T-cell (primary cell): ENCODE measurements around the gene HS6ST3. TPM values are rescaled to one million over a fixed set of nuclear protein-coding genes. Genes with fewer than 3 reads are reported as not detected.

Experiments
- ATAC-seq, 4 experiments: fragments of 200-7000 bp in 3 of 4; fragments of 150-1000 bp in 1 of 4; cut with Tn5 transposase; replicated peaks in 1 of 4; 1 replicate in 3 of 4; 2 replicates in 1 of 4; pipeline ENCODE4 v1.10.0; 2021; ENCODE audit warnings: moderate library complexity in 3 of 4, mild to moderate bottlenecking in 2 of 4, moderate number of reproducible peaks in 1 of 4
- CTCF ChIA-PET, 2 donors: fragments of 300-600 bp; sonication (Branson Sonifier 250); formaldehyde crosslinking; loops; one replicate each; lab custom pipeline; 2022; ENCODE audit warnings: antibody characterized with exemption in 2 of 2; lab: Charles Lee
- POLR2A ChIA-PET, 2 donors: fragments of 300-600 bp; sonication (Branson Sonifier 250); formaldehyde crosslinking; loops; one replicate each; lab custom pipeline; 2022; ENCODE audit warnings: antibody characterized with exemption in 2 of 2; lab: Charles Lee
- DNase-seq, 35 experiments: peaks; one replicate each; pipeline versions ENCODE4 v3.0.0 to v3.0.0-alpha.2; 2013 to 2023
- H3K27ac ChIP-seq: one replicate; pipeline ENCODE4 v1.5.1; 2013; ENCODE audit warnings: low read length
- H3K27me3 ChIP-seq, 2 experiments: replicated peaks in 1 of 2; 1 replicate in 1 of 2; 2 replicates in 1 of 2; pipeline versions ENCODE4 v1.6.1 to v1.7.0; 2013; ENCODE audit warnings: low read length in 1 of 2, mixed read lengths in 1 of 2; ENCODE audit not compliant: control insufficient read depth in 2 of 2, insufficient read depth in 2 of 2; ENCODE audit errors: extremely low read depth in 1 of 2
- H3K36me3 ChIP-seq, 2 donors: 1 replicate in 1 of 2; 2 replicates in 1 of 2; pipeline versions ENCODE4 v1.6.1 to v1.7.0; 2013; ENCODE audit warnings: low read length in 1 of 2; ENCODE audit not compliant: control insufficient read depth in 2 of 2, insufficient read depth in 1 of 2; ENCODE audit errors: extremely low read depth in 1 of 2
- H3K4me1 ChIP-seq, 2 experiments: 1 replicate in 1 of 2; 2 replicates in 1 of 2; pipeline versions ENCODE4 v1.6.1 to v1.7.0; 2013; ENCODE audit warnings: low read length in 2 of 2, mixed read lengths in 1 of 2; ENCODE audit not compliant: insufficient read depth in 2 of 2, control insufficient read depth in 1 of 2; ENCODE audit errors: extremely low read depth in 1 of 2
- H3K4me3 ChIP-seq, 2 donors: 1 replicate in 1 of 2; 2 replicates in 1 of 2; pipeline versions ENCODE4 v1.5.1 to v1.7.0; 2013; ENCODE audit warnings: mild to moderate bottlenecking in 2 of 2, low read length in 1 of 2, moderate library complexity in 1 of 2; ENCODE audit not compliant: control insufficient read depth in 1 of 2; ENCODE audit errors: extremely low read depth in 1 of 2
- H3K9me3 ChIP-seq: 2 replicates; pipeline ENCODE4 v1.7.0; 2013
- H3K27ac Mint-ChIP-seq, 2 donors: one replicate each; pipeline ENCODE4 v1.8.0; 2020 to 2021; ENCODE audit warnings: mild to moderate bottlenecking in 2 of 2, mixed read lengths in 2 of 2
- H3K27me3 Mint-ChIP-seq, 2 donors: one replicate each; pipeline ENCODE4 v1.8.0; 2021 to 2022; ENCODE audit warnings: mixed read lengths in 2 of 2
- H3K36me3 Mint-ChIP-seq: one replicate; pipeline ENCODE4 v1.8.0; 2021; ENCODE audit warnings: mixed read lengths
- H3K4me1 Mint-ChIP-seq, 3 donors: one replicate each; pipeline ENCODE4 v1.8.0; 2020 to 2022; ENCODE audit warnings: mixed read lengths in 3 of 3, mild to moderate bottlenecking in 1 of 3
- H3K4me3 Mint-ChIP-seq, 3 donors: one replicate each; pipeline ENCODE4 v1.8.0; 2020 to 2022; ENCODE audit warnings: mild to moderate bottlenecking in 3 of 3, mixed read lengths in 3 of 3, moderate library complexity in 3 of 3
- H3K9me3 Mint-ChIP-seq, 3 donors: one replicate each; pipeline ENCODE4 v1.8.0; 2020 to 2022; ENCODE audit warnings: mixed read lengths in 3 of 3
- WGBS: methylation state at CpG from one replicate; pipeline ENCODE4 v1.1.5; 2013; ENCODE audit warnings: missing lambda C conversion rate; ENCODE audit not compliant: insufficient coverage; 5-methylcytosine and 5-hydroxymethylcytosine counted together
- total RNA-seq, 35 experiments: library from RNA in 6 of 35; stranded (reverse) in 6 of 35; fragments of 120-200 nt in 1 of 35; gene quantifications; one replicate each; pipeline versions ENCODE4 v1.2.1 to v1.2.4 and lab custom pipeline; 2013 to 2026

Gene HS6ST3
- total RNA-seq, 5 donors from 2014 or later (not counting 1 experiment from before 2014, with no cell fraction given), result not detected

DNA sequence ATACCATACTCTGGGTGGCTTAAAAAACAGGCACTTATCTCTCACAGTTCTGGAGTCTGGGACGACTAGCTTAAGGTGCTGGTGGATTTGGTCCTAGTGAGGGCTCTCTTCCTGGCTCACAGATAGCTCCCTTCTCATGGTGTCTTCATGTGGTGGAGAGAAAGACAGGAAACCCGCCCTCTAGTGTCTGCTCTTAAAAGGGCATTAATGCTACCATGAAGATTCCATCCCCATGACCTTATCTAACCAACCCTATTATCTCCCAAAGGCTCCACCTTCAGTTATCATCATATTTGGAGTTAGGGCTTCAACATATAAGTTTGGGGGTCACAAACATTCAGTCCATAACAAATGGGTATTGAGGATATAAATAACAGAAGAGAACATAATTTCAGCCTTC lies 139.4 kb downstream of the HS6ST3 start:
- Histone ChIP-seq H3K4me3 (no peak overlapping the region), H3K9me3 (no peaks in the 10 kb centered on the region), H3K27me3 (no peaks in the 10 kb centered on the region), H3K27ac (no peak overlapping the region), H3K4me1 (no peaks in the 10 kb centered on the region), H3K36me3 (no peaks in the 10 kb centered on the region)
- no peaks in the 10 kb centered on the region for H3K27me3 Mint-ChIP-seq
- H3K4me3 Mint-ChIP-seq, result no peak overlapping the region
- H3K36me3 Mint-ChIP-seq, result no peaks in the 10 kb centered on the region
- DNase-seq (no peak), ATAC-seq (no peak)
- WGBS, result no CpG with 5 or more reads among the region's 2 CpGs
- H3K27ac Mint-ChIP-seq, result no peak overlapping the region
- no peaks in the 10 kb centered on the region for H3K4me1 Mint-ChIP-seq
- ChIA-PET CTCF (no interaction called here), POLR2A (no interaction called here)
- no peaks in the 10 kb centered on the region for H3K9me3 Mint-ChIP-seq

DNA sequence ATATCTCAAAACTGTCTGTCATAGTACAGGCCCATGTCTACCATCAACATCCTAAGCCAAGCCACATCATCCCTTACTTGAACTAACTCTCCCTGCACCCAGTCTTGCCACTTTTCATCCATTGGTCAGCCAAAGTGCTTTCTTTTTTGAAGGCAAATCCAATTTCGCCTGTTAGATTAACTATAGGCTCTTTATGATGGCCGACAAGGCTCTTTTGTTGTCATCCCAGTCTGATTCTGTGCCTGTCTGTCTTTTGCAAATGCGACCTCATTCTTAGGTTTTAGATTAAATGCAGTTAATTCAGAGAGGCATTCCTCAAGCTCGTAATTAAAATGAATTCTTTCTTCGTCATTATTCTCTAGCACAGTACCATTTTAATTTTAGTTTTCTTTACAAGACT lies 148.3 kb downstream of the HS6ST3 start:
- Histone ChIP-seq H3K4me3 (no peak overlapping the region), H3K9me3 (no peaks in the 10 kb centered on the region), H3K36me3 (no peaks in the 10 kb centered on the region), H3K27ac (no peak overlapping the region), H3K4me1 (no peaks in the 10 kb centered on the region), H3K27me3 (no peaks in the 10 kb centered on the region)
- Mint-ChIP-seq H3K36me3 (no peaks in the 10 kb centered on the region), H3K27me3 (no peaks in the 10 kb centered on the region), H3K27ac (no peak overlapping the region), H3K4me3 (no peak overlapping the region), H3K4me1 (no peaks in the 10 kb centered on the region), H3K9me3 (peaks cover 0 to 4% (median 0%) of the 10 kb centered on the region in 3 donors)
- ChIA-PET POLR2A (no interaction called here), CTCF (no interaction called here)
- DNase-seq (no peak), ATAC-seq (no peak)
- 69% methylated on average over 2 of the region's 5 CpGs for WGBS

DNA sequence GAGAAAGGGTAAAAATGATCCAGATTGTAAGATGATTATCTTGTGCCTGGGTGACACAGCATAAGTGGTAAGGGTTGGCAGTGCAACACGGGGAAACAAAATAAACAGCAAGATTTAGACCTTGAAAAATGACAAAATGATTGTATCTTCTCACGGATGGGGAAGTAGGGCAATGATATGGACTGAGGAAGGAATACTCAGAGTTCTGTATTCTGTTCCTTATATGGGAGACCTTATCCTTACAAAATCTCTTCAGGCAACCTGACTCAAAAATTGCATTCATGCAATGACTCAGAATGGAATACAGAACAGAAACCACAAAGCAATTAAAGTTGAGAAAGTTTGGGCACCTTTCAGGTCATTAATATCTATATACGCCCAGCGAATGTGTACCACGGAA lies 149.0 kb downstream of the HS6ST3 start:
- Histone ChIP-seq H3K4me3 (no peak overlapping the region), H3K27me3 (no peaks in the 10 kb centered on the region), H3K9me3 (no peaks in the 10 kb centered on the region), H3K4me1 (no peaks in the 10 kb centered on the region), H3K27ac (no peak overlapping the region), H3K36me3 (no peaks in the 10 kb centered on the region)
- POLR2A ChIA-PET, result no interaction called here
- H3K4me3 Mint-ChIP-seq, result no peak overlapping the region
- ATAC-seq, result no peak
- H3K27me3 Mint-ChIP-seq, result no peaks in the 10 kb centered on the region
- H3K9me3 Mint-ChIP-seq, result peaks cover 0 to 4% (median 0%) of the 10 kb centered on the region in 3 donors
- no peaks in the 10 kb centered on the region for H3K4me1 Mint-ChIP-seq
- H3K27ac Mint-ChIP-seq, result no peak overlapping the region
- no peak for DNase-seq
- no peaks in the 10 kb centered on the region for H3K36me3 Mint-ChIP-seq
- WGBS, result 50% methylated on average over 1 of the region's 5 CpGs
- CTCF ChIA-PET, result no interaction called here

DNA sequence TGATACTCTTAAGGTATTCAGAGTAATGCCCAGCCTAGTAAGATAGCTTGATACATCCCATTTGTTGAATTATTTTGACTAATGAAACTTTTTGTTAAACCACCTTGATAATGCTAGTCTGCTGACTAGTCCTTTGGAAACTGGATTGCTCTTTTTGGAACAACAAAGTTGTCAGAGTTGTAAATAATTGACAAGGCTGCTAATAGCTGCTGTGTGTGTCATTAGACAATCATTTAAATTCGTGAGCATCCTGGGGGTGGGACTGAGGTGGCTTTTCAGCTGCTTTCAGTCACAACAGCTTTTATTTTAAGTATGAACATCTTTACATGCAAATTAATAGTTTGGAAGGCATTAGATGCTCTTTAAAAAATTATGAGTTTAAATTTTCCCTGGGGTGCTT lies 153.5 kb downstream of the HS6ST3 start:
- Mint-ChIP-seq H3K4me1 (no peaks in the 10 kb centered on the region), H3K36me3 (no peaks in the 10 kb centered on the region), H3K9me3 (peaks cover 0 to 7% (median 4%) of the 10 kb centered on the region in 3 donors), H3K27me3 (no peaks in the 10 kb centered on the region), H3K4me3 (no peak overlapping the region), H3K27ac (no peak overlapping the region)
- CTCF ChIA-PET, result interaction anchor here in 1 of 2 donors (0.6 kb wide), 1 partner anchor 1613 kb away, joined by 3 read pairs; no protein-coding TSS in a partner anchor
- no peak overlapping the region for H3K27ac ChIP-seq
- no peaks in the 10 kb centered on the region for H3K36me3 ChIP-seq
- POLR2A ChIA-PET, result no interaction called here
- WGBS, result no CpG with 5 or more reads among the region's 1 CpG
- no peaks in the 10 kb centered on the region for H3K27me3 ChIP-seq
- DNase-seq (no peak), ATAC-seq (no peak)
- no peaks in the 10 kb centered on the region for H3K4me1 ChIP-seq
- no peaks in the 10 kb centered on the region for H3K9me3 ChIP-seq
- no peak overlapping the region for H3K4me3 ChIP-seq

DNA sequence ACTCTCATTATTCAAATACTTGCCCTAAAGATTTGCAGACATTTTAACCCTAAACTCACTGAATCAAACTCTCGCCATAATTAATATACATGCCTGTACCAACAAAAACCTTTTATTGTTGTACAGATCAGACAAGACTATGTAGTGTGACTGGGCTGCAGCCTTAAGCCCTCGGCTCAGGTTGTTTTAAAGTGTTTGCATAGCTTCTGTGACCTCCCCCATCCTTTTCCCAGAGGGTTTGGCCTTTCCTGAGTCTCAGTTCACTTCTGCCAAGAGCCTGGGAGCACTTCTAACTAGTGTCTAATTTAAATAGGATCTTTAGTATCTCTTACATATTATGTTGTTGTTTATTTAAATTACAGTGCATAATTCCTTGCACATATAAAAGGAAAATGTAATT lies 158.2 kb downstream of the HS6ST3 start:
- ChIA-PET CTCF (no interaction called here), POLR2A (no interaction called here)
- Histone ChIP-seq H3K27me3 (no peaks in the 10 kb centered on the region), H3K36me3 (no peaks in the 10 kb centered on the region), H3K9me3 (no peaks in the 10 kb centered on the region), H3K4me3 (no peak overlapping the region), H3K27ac (no peak overlapping the region), H3K4me1 (no peaks in the 10 kb centered on the region)
- WGBS, result no CpG with 5 or more reads among the region's 2 CpGs
- Mint-ChIP-seq H3K4me3 (no peak overlapping the region), H3K4me1 (no peaks in the 10 kb centered on the region), H3K27me3 (no peaks in the 10 kb centered on the region), H3K9me3 (peaks cover 0 to 11% (median 0%) of the 10 kb centered on the region in 3 donors), H3K27ac (no peak overlapping the region), H3K36me3 (no peaks in the 10 kb centered on the region)
- DNase-seq (no peak), ATAC-seq (no peak)

DNA sequence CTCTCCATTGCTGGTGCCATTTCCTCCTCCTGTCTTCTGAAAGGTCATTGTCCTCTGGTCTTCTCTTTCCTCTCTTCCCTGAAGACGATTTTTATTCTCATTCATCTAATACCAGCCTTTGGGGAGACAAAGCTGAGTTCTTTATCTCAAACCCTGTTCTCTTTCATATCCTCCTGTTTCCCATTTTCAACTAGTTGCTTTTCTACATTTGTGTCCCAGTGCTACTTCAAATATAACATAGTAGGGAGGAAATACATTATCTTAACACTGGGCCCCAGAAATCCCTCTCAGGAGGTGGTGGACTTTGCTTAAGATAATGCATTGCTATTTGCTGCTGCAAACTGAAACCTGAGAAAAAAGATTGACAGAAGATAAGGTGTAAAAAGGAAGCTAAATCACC lies 159.1 kb downstream of the HS6ST3 start:
- WGBS, result 50% methylated on average over 1 of the region's 1 CpG
- Mint-ChIP-seq H3K9me3 (peaks cover 0 to 11% (median 4%) of the 10 kb centered on the region in 3 donors), H3K4me1 (no peaks in the 10 kb centered on the region), H3K27me3 (no peaks in the 10 kb centered on the region), H3K4me3 (no peak overlapping the region), H3K36me3 (no peaks in the 10 kb centered on the region), H3K27ac (no peak overlapping the region)
- DNase-seq, result no peak
- Histone ChIP-seq H3K4me3 (no peak overlapping the region), H3K36me3 (no peaks in the 10 kb centered on the region), H3K27me3 (no peaks in the 10 kb centered on the region), H3K27ac (no peak overlapping the region), H3K9me3 (no peaks in the 10 kb centered on the region), H3K4me1 (no peaks in the 10 kb centered on the region)
- ATAC-seq, result no peak
- CTCF ChIA-PET, result no interaction called here
- POLR2A ChIA-PET, result no interaction called here

DNA sequence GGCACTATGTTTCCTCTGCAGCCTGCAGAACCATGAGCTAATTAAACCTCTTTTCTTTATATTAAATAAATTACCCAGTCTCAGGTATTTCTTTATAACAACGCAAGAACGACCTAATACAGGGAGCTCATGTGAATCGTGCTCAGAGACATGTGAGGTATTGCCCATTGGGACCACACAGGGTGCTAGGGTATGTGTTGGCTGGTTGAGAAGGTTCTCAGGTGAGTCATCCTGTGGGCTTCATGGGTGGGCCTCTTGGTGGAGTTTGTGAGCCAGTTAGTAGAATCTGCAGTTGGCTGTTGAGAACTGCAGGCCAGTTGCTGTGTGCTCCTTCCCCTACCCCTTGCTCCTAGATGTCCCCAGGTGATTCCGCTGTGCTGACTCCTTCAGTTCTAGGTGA lies 163.0 kb downstream of the HS6ST3 start:
- Histone ChIP-seq H3K36me3 (no peaks in the 10 kb centered on the region), H3K9me3 (no peaks in the 10 kb centered on the region), H3K27ac (no peak overlapping the region), H3K27me3 (no peaks in the 10 kb centered on the region), H3K4me1 (no peaks in the 10 kb centered on the region), H3K4me3 (no peak overlapping the region)
- ChIA-PET POLR2A (no interaction called here), CTCF (no interaction called here)
- Mint-ChIP-seq H3K36me3 (no peaks in the 10 kb centered on the region), H3K4me1 (no peaks in the 10 kb centered on the region), H3K4me3 (no peak overlapping the region), H3K9me3 (peaks cover 0 to 5% (median 4%) of the 10 kb centered on the region in 3 donors), H3K27me3 (no peaks in the 10 kb centered on the region), H3K27ac (no peak overlapping the region)
- DNase-seq, result no peak
- ATAC-seq, result no peak
- 79% methylated on average over 3 of the region's 4 CpGs for WGBS
